ENCODE data around the gene GALNT13. TPM values are rescaled to one million over a fixed set of nuclear protein-coding genes. Genes with fewer than 3 reads are reported as not detected.

Gene GALNT13
- total RNA-seq, 1 donor from 2014 or later = 2.5 TPM

GRCh38 chr2:154484338-154485099 lies 612.8 kb downstream of the GALNT13 start:
- no peak for DNase-seq

- no peak for DNase-seq
Observed at GRCh38 chr2:154488801-154489200, 617.1 kb downstream of the GALNT13 start.

- DNase-seq = no peak
Observed at GRCh38 chr2:154489266-154489858, 617.6 kb downstream of the GALNT13 start.

GRCh38 chr2:154490530-154490929 lies 618.8 kb downstream of the GALNT13 start:
- DNase-seq = no peak

GRCh38 chr2:154495455-154495868 lies 623.7 kb downstream of the GALNT13 start:
- no peak for DNase-seq

DNA sequence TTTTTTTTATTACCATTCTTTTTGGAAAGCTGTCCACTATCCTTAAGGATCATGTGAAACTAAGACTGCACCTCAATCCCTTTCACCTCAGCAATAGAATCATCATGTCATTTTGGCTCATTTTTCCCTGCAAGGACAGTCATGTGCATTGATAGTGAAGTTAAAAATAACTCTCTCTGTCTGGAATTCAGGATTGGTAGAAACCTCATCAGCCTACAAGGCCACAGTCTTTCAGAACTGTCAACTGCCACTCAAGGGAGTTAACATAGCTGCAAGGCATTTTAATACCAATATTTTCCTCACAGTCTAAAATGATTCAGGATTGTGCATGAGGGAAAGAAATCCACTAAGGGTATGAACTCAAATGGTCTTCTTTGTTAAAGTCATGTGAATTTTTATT lies 625.3 kb downstream of the GALNT13 start:
- no peak for DNase-seq
